Parathyroid adenoma (tissue), 2 donors: ENCODE measurements around the gene CD96.

ENCODE experiments used
- H2AFZ ChIP-seq: fragments of 300-600 bp; sonication (generic); one replicate; pipeline ENCODE4 v1.7.0; 2017; ENCODE audit warnings: antibody characterized with exemption, mild to moderate bottlenecking
- H3K27ac ChIP-seq: fragments of 300-600 bp; sonication (generic); one replicate; pipeline ENCODE4 v1.7.0; 2017
- H3K27me3 ChIP-seq: fragments of 300-600 bp; sonication (generic); one replicate; pipeline ENCODE4 v1.7.0; 2017; ENCODE audit warnings: low read length; ENCODE audit not compliant: control insufficient read depth, insufficient read depth
- H3K36me3 ChIP-seq: fragments of 300-600 bp; sonication (generic); one replicate; pipeline ENCODE4 v1.7.0; 2017; ENCODE audit warnings: low read length; ENCODE audit not compliant: control insufficient read depth, insufficient read depth
- H3K4me1 ChIP-seq: fragments of 300-600 bp; sonication (generic); one replicate; pipeline ENCODE4 v1.7.0; 2017; ENCODE audit warnings: control low read depth
- H3K4me2 ChIP-seq: fragments of 300-600 bp; sonication (generic); one replicate; pipeline ENCODE4 v1.7.0; 2017; ENCODE audit warnings: low read length
- H3K4me3 ChIP-seq: fragments of 300-600 bp; sonication (generic); one replicate; pipeline ENCODE4 v1.7.0; 2017; ENCODE audit warnings: low read depth, low read length
- H3K79me2 ChIP-seq: fragments of 300-600 bp; sonication (generic); one replicate; pipeline ENCODE4 v1.7.0; 2017; ENCODE audit warnings: control low read depth
- H3K9ac ChIP-seq: fragments of 300-600 bp; sonication (generic); one replicate; pipeline ENCODE4 v1.7.0; 2017; ENCODE audit warnings: mild to moderate bottlenecking
- H3K9me3 ChIP-seq: fragments of 300-600 bp; sonication (generic); one replicate; pipeline ENCODE4 v1.7.0; 2017; ENCODE audit warnings: low read length; ENCODE audit not compliant: control insufficient read depth
- CTCF ChIP-seq: fragments of 300-600 bp; sonication (generic); IDR thresholded peaks from one replicate; pipeline ENCODE4 v1.7.0; 2017; ENCODE audit warnings: antibody characterized with exemption, mild to moderate bottlenecking
- donor health status: primary hyperparathyroidism.

Gene CD96, protein sequence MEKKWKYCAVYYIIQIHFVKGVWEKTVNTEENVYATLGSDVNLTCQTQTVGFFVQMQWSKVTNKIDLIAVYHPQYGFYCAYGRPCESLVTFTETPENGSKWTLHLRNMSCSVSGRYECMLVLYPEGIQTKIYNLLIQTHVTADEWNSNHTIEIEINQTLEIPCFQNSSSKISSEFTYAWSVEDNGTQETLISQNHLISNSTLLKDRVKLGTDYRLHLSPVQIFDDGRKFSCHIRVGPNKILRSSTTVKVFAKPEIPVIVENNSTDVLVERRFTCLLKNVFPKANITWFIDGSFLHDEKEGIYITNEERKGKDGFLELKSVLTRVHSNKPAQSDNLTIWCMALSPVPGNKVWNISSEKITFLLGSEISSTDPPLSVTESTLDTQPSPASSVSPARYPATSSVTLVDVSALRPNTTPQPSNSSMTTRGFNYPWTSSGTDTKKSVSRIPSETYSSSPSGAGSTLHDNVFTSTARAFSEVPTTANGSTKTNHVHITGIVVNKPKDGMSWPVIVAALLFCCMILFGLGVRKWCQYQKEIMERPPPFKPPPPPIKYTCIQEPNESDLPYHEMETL

DNA sequence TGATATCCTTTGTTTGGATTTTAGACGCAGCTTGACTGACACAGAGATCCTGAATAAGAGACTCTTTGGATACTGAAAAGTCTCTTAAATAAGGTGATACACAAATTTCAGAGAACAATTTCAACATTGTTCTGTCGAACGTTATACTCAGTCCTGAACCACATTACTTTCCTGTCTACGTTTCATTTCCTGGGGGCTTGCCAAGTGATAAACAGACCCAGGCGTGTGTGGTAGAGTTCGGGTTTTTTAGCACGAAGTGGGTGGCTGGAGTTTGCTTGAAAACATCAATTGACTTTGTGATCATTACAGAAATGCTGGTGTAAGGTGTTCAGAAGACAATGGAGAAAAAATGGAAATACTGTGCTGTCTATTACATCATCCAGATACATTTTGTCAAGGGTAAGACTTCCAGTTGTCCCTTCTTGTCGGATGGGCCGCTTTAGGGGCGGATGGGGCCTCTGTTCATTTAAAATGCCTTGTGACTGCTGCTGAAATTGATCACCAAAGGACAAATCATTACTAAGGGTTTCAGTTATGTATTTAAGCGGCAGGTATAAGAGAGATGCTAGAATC lies at the start of gene CD96:
Gene CD96, plus strand, starts transcription at position 287 of the 573 bp plus-strand sequence. Its CDS starts 52 bp downstream, at position 339.
- Histone ChIP-seq H3K4me2 (no peak within 1 kb of the TSS), H3K27me3 (no peaks in the 10 kb centered on the region), H3K36me3 (no peaks in the 10 kb centered on the region), H2AFZ (no peak within 1 kb of the TSS), H3K79me2 (no peaks in the 10 kb centered on the region), H3K27ac (no peak within 1 kb of the TSS), H3K4me1 (no peaks in the 10 kb centered on the region), H3K9ac (no peak within 1 kb of the TSS), H3K4me3 (no peak within 1 kb of the TSS), H3K9me3 (no peaks in the 10 kb centered on the region)
- TF ChIP-seq CTCF = no peak

- Histone ChIP-seq H3K4me3 (no peak overlapping the region), H3K9ac (no peak overlapping the region), H3K4me1 (no peaks in the 10 kb centered on the region), H3K79me2 (no peaks in the 10 kb centered on the region), H3K27ac (no peak overlapping the region), H3K36me3 (no peaks in the 10 kb centered on the region), H3K27me3 (no peaks in the 10 kb centered on the region), H3K9me3 (no peaks in the 10 kb centered on the region), H3K4me2 (no peak overlapping the region), H2AFZ (no peak overlapping the region)
- TF ChIP-seq CTCF = no peak
Observed at GRCh38 chr3:111493276-111493675, 48.7 kb upstream of the CD96 start.

DNA sequence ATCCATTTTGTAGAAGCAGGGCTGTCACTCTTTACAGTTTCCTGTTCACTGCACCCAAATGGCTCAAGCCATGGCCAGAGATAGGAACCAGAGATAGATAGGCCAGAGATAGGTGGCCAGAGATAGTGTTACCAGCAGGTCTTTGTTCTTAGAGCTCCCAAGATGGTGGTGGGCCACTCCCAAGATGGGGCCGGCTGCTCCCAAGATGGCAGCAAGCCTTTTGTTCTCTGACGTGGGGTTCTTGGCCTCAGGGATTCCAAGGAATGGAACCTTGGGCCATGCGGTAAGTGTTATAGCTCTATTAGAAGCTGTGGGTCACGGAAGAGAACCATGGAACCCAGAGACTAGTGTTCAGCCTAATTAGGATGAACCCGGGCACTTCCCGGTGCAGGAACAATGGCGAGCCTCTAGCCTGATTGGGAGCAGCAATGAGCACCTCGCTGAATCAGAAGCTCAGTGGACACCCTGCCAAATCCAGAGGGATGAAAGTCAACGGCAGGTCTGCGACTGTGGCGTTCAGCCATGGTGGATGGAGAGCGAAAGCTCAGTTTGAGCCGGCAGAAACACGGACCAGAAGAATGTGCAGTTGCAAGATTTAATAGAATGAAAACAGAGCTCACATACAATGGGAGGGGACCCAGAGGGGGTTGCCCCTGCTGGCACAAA lies 45.0 kb upstream of the CD96 start:
- Histone ChIP-seq H3K27me3 (no peaks in the 10 kb centered on the region), H3K36me3 (no peaks in the 10 kb centered on the region), H2AFZ (no peak overlapping the region), H3K9ac (no peak overlapping the region), H3K79me2 (no peaks in the 10 kb centered on the region), H3K4me3 (no peak overlapping the region), H3K4me1 (no peaks in the 10 kb centered on the region), H3K4me2 (no peak overlapping the region), H3K27ac (no peak overlapping the region), H3K9me3 (no peaks in the 10 kb centered on the region)
- TF ChIP-seq CTCF = no peak

DNA sequence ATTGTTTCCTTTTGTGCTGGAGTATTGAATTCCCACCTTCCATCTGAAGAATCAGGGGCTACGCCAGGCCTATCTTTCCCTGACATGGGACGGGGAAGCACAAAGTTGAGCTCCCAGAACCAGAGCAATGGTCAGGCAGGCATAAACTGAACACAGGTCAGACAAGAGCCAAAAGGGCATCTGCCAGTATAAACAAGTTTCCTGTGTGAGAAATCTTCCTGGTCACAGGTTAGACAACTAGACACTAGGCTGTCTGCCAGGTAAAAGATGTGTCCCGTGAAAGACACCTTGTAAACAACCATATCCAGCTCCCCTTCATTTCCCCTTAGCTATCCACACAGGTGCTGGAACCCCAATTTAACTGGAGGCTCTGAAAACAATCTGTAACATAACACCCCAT lies 44.0 kb upstream of the CD96 start:
- no peak overlapping the region for H3K9ac ChIP-seq
- no peaks in the 10 kb centered on the region for H3K36me3 ChIP-seq
- no peak for TF ChIP-seq CTCF
- H3K27ac ChIP-seq = no peak overlapping the region
- H3K4me2 ChIP-seq = no peak overlapping the region
- no peak overlapping the region for H2AFZ ChIP-seq
- H3K4me3 ChIP-seq = no peak overlapping the region
- no peaks in the 10 kb centered on the region for H3K79me2 ChIP-seq
- H3K27me3 ChIP-seq = no peaks in the 10 kb centered on the region
- H3K9me3 ChIP-seq = no peaks in the 10 kb centered on the region
- no peaks in the 10 kb centered on the region for H3K4me1 ChIP-seq
